HepG2 (cell line): ENCODE data around the gene PLOD3. TPM values are rescaled to one million over a fixed set of nuclear protein-coding genes. Genes with fewer than 3 reads are reported as not detected.

ENCODE experiments used
- AHR ChIP-seq: IDR thresholded peaks from 2 replicates; pipeline ENCODE4 v1.6.1; 2018; ENCODE audit warnings: missing genetic modification reagents, missing compliant biosample characterization
- CEBPG ChIP-seq: IDR thresholded peaks from 2 replicates; pipeline ENCODE4 v1.6.1; 2016
- FLYWCH1 ChIP-seq: sonication (generic); formaldehyde crosslinking; IDR thresholded peaks from 2 replicates; pipeline ENCODE4 v1.8.1; 2023; ENCODE audit warnings: mild to moderate bottlenecking, missing genetic modification reagents
- HCFC1 ChIP-seq: fragments of 150-350 bp; IDR thresholded peaks from 2 replicates; pipeline ENCODE4 v1.6.1; 2014; ENCODE audit warnings: low read depth, low read length
- HNRNPL ChIP-seq: fragments of 200-400 bp; formaldehyde crosslinking; IDR thresholded peaks from 2 replicates; pipeline ENCODE4 v1.6.1; 2017; ENCODE audit warnings: mild to moderate bottlenecking, low read depth, low read length
- NR2F2 ChIP-seq: IDR thresholded peaks from 2 replicates; pipeline ENCODE4 v1.6.1; 2012; ENCODE audit warnings: low read depth, inconsistent platforms, borderline replicate concordance
- PAX8 ChIP-seq: sonication (generic); formaldehyde crosslinking; IDR thresholded peaks from 2 replicates; pipeline ENCODE4 v1.8.0; 2022; ENCODE audit warnings: mild to moderate bottlenecking, missing genetic modification reagents, borderline replicate concordance
- SAFB2 ChIP-seq: sonication (generic); formaldehyde crosslinking; IDR thresholded peaks from 2 replicates; pipeline ENCODE4 v1.5.1; 2020; ENCODE audit warnings: missing genetic modification reagents, low read depth, mild to moderate bottlenecking, borderline replicate concordance
- THYN1 ChIP-seq: sonication (generic); formaldehyde crosslinking; IDR thresholded peaks from 2 replicates; pipeline ENCODE4 v1.8.1; 2023; ENCODE audit warnings: low read depth, mild to moderate bottlenecking, moderate library complexity, missing genetic modification reagents, borderline replicate concordance
- ZHX2 ChIP-seq, 2 experiments: sonication (generic) in 1 of 2; formaldehyde crosslinking in 1 of 2; IDR thresholded peaks; 2 replicates each; pipeline versions ENCODE4 v1.6.1 to v1.9.0; 2014 to 2022; ENCODE audit warnings: antibody characterized with exemption in 1 of 2, borderline replicate concordance in 1 of 2, inconsistent platforms in 1 of 2, low read depth in 1 of 2, missing genetic modification reagents in 1 of 2
- ZNF234 ChIP-seq: sonication (generic); formaldehyde crosslinking; conservative IDR thresholded peaks from 2 replicates; pipeline ENCODE4 v1.5.1; 2020; ENCODE audit warnings: mild to moderate bottlenecking, missing genetic modification reagents
- ZNF274 ChIP-seq: sonication (generic); formaldehyde crosslinking; IDR thresholded peaks from 2 replicates; pipeline ENCODE4 v1.5.1; 2020; ENCODE audit warnings: mild to moderate bottlenecking, missing genetic modification reagents
- ZNF34 ChIP-seq: sonication (generic); formaldehyde crosslinking; IDR thresholded peaks from 2 replicates; pipeline ENCODE4 v1.4.0; 2020; ENCODE audit warnings: mild to moderate bottlenecking, missing genetic modification reagents, borderline replicate concordance
- ZNF44 ChIP-seq: sonication (generic); formaldehyde crosslinking; IDR thresholded peaks from 2 replicates; pipeline ENCODE4 v1.5.1; 2020; ENCODE audit warnings: mild to moderate bottlenecking, missing genetic modification reagents
- ZNF569 ChIP-seq: sonication (generic); formaldehyde crosslinking; IDR thresholded peaks from 2 replicates; pipeline ENCODE4 v1.5.0; 2020; ENCODE audit warnings: mild to moderate bottlenecking, missing genetic modification reagents, moderate library complexity, borderline replicate concordance
- ZNF7 ChIP-seq: IDR thresholded peaks from 2 replicates; pipeline ENCODE4 v1.6.1; 2016; ENCODE audit warnings: missing biosample characterization, missing genetic modification reagents
- ZNF704 ChIP-seq: sonication (generic); formaldehyde crosslinking; IDR thresholded peaks from 2 replicates; pipeline ENCODE4 v1.8.1; 2023; ENCODE audit warnings: mild to moderate bottlenecking, inconsistent platforms, moderate library complexity, missing genetic modification reagents, borderline replicate concordance
- ZNF75D ChIP-seq: sonication (generic); formaldehyde crosslinking; IDR thresholded peaks from 2 replicates; pipeline ENCODE4 v1.8.1; 2023; ENCODE audit warnings: missing genetic modification reagents, mild to moderate bottlenecking, borderline replicate concordance
- ZNF766 ChIP-seq: sonication (generic); formaldehyde crosslinking; IDR thresholded peaks from 2 replicates; pipeline ENCODE4 v1.5.0; 2020; ENCODE audit warnings: missing genetic modification reagents, borderline replicate concordance
- polyA plus RNA-seq, 8 experiments: library from polyadenylated mRNA; depleted of rRNA in 3 of 8; stranded (reverse) in 7 of 8; unstranded in 1 of 8; fragments of >200 nt; fragmentation: Illumina TruSeq in 4 of 8; extraction: Trizol in 4 of 8; gene quantifications; 2 replicates each; pipeline versions ENCODE4 v1.2.1 to v1.2.3, GENCODE V29; 2011 to 2016; ENCODE audit warnings: low read depth in 4 of 8, missing spikeins in 1 of 8, mixed read lengths in 1 of 8; ENCODE audit not compliant: insufficient read depth in 1 of 8
- total RNA-seq, 5 experiments: library from RNA; depleted of rRNA; stranded (reverse); fragments of >200 nt; fragmentation: Illumina TruSeq; extraction: Trizol; gene quantifications; 2 replicates each; pipeline ENCODE4 v1.2.3, GENCODE V29; 2016; ENCODE audit warnings: low read depth in 1 of 5
- TF ChIP-seq, protein P1 (sequence below): sonication (generic); formaldehyde crosslinking; IDR thresholded peaks from 2 replicates; pipeline ENCODE4 v1.8.0; 2022; ENCODE audit warnings: mild to moderate bottlenecking, missing genetic modification reagents, moderate library complexity
- TF ChIP-seq, protein P2 (sequence below): sonication (generic); formaldehyde crosslinking; IDR thresholded peaks from 2 replicates; pipeline ENCODE4 v1.4.0; 2020; ENCODE audit warnings: missing genetic modification reagents

PLOD3 gene
- total and polyA plus RNA-seq, 2 of the 13 experiments (the other 11 are each of a cell fraction or from before 2014, with no cell fraction given): 65.8 to 67.4 TPM

DNA sequence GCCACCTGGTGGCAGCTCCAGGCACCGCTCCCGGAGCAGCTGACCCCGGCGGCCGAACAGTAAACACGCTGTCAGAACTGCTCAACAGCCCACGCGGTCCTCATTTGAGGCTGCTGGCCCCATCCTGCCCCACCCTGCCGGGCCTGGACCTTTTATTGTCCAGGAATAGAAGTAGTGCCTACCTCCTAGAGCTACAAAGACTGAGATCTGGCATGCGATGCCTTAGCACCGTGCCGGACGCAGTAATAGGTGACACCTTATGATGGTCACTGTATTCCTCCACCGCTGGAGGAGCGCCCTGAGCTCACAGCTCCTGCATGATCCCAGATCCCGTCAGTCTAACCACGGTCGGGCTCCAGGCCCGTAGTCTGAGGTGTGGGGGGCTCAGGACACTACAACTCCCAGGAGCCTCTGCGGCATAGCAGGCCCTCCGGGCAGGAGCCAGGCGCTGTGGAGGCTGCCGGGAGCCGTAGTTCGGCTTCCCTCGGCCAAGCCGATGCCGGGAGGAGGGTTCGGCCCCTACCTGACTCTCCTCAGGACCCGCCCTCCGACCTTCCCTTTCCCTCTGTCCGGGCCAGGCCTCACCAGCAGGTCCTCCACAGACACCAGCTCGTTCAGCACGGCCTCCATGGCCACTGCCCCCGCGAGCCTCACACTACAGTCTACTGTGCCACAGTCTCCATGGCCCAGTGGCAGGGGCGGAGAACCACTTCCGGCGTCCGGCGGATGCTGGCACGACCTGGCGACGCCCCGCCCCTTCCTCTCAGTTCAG is 27.2 kb upstream of the PLOD3 start, which contains the start of gene FIS1 (continued):
- TF ChIP-seq ZHX2 (IDR thresholded peaks at IDR 0.05; ENCODE audit: low read depth): no peak
- no peak; the same call in 1 of the 2 replicates for TF ChIP-seq ZHX2 (CRISPR knock-in tag; IDR thresholded peaks at IDR 0.05; ENCODE audit: borderline replicate concordance)
- TF ChIP-seq ZNF569 (CRISPR knock-in tag): no peak
- TF ChIP-seq ZNF704: no peak; the same call in 1 of the 2 replicates
- TF ChIP-seq AHR (CRISPR knock-in tag): 0 out of 2 replicates have a peak, but pooled peaks have one; percentile 76
- TF ChIP-seq ZNF44 (CRISPR knock-in tag): 0 out of 2 replicates have a peak, but pooled peaks have one; percentile 33
- no peak for TF ChIP-seq FLYWCH1 (CRISPR knock-in tag)
- TF ChIP-seq, protein P1, sequence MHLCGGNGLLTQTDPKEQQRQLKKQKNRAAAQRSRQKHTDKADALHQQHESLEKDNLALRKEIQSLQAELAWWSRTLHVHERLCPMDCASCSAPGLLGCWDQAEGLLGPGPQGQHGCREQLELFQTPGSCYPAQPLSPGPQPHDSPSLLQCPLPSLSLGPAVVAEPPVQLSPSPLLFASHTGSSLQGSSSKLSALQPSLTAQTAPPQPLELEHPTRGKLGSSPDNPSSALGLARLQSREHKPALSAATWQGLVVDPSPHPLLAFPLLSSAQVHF (CRISPR knock-in tag): no peak
- 0 out of 2 replicates have a peak, but pooled peaks have one; percentile 32 for TF ChIP-seq ZNF34 (CRISPR knock-in tag)
- peak; percentile 73 for TF ChIP-seq HNRNPL
- peak; percentile 19; the same call in 1 of the 2 replicates for TF ChIP-seq CEBPG (CRISPR knock-in tag)
- TF ChIP-seq THYN1 (CRISPR knock-in tag): peak; percentile 87; the same call in 1 of the 2 replicates
- peak; percentile 26; the same call in 1 of the 2 replicates for TF ChIP-seq SAFB2 (CRISPR knock-in tag)
- TF ChIP-seq, protein P2, sequence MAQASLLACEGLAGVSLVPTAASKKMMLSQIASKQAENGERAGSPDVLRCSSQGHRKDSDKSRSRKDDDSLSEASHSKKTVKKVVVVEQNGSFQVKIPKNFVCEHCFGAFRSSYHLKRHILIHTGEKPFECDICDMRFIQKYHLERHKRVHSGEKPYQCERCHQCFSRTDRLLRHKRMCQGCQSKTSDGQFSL (CRISPR knock-in tag): peak; percentile 82
- TF ChIP-seq ZNF766 (CRISPR knock-in tag): peak; percentile 37; the same call in 1 of the 2 replicates
- no peak for TF ChIP-seq ZNF7 (CRISPR knock-in tag)
- peak; percentile 82 for TF ChIP-seq ZNF274
- TF ChIP-seq NR2F2: no peak
- no peak for TF ChIP-seq ZNF75D (CRISPR knock-in tag)
- TF ChIP-seq PAX8 (CRISPR knock-in tag): no peak
- peak; percentile 93 for TF ChIP-seq HCFC1
- no peak for TF ChIP-seq ZNF234
